Heart left ventricle (tissue), 13 donors: Measurements from ENCODE around the gene NAPB.

ENCODE experiments used
- POLR2A ChIP-seq, 2 donors: fragments of 450-650 bp; IDR thresholded peaks; one replicate each; pipeline ENCODE4 v1.6.1; 2017; ENCODE audit warnings: antibody characterized with exemption in 2 of 2, mild to moderate bottlenecking in 2 of 2, moderate library complexity in 2 of 2
- TF ChIP-seq, protein P1 (sequence below), 12 donors: fragments of 200-600 bp; sonication (generic) in 4 of 12; IDR thresholded peaks; one replicate each; pipeline versions ENCODE4 v1.5.0 to v1.8.0; 2018 to 2022; ENCODE audit warnings: antibody characterized with exemption in 12 of 12, mild to moderate bottlenecking in 5 of 12
- donor health status: ischemic (EF 13 %, LVEDD 7.1; RV severe dilation, severe dysfunction).
- donor health status: DM: no; HTN: yes; CAD: no.
- donor health status: DM: no; HTN: no; CAD: no.
- donor health status: ischemic (EF 25% LVEDD 6.9; RV normal size, moderate dysfunction).
- donor health status: ischemic (EF 25% LVEDD 5.7; RV mildly dilated, moderate dysfunction).
- donor health status: ischemic (EF 35%, LVEDD 5.7; RV mildly dilated, moderate dysfunction).
- donor health status: nonischemic (EF 11% LVEDD 7.7; RV severe dilation, severe dysfunction).
- donor health status: DM: yes; HTN: yes; CAD: no.
- donor health status: PGD.
- donor health status: ischemic (EF 29% LVEDD 5.4; RV normal size, mild dysfunction).
- donor health status: nonischemic (EF 23%, LVEDD 6.1; RV moderate dilation, normal function).

DNA sequence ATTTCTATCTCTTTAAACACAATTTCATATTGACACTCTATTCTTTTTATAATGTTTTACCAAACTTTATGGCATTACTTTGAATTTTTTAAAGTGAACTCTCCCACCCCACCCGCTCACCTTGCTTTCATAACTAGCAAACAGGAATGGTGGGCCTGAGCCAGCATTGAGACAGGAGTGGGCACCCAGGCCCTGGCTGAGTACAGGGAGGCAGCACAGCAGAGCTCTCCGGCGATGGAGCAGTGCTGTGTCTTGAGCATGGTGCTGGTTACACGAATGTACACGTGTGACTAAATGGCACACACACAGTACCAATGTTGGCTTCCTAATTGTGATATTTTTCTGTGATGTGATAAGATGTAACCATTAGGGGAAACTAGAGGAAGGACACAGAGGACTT, 26.9 kb upstream of the NAPB start:
- TF ChIP-seq, protein P1, sequence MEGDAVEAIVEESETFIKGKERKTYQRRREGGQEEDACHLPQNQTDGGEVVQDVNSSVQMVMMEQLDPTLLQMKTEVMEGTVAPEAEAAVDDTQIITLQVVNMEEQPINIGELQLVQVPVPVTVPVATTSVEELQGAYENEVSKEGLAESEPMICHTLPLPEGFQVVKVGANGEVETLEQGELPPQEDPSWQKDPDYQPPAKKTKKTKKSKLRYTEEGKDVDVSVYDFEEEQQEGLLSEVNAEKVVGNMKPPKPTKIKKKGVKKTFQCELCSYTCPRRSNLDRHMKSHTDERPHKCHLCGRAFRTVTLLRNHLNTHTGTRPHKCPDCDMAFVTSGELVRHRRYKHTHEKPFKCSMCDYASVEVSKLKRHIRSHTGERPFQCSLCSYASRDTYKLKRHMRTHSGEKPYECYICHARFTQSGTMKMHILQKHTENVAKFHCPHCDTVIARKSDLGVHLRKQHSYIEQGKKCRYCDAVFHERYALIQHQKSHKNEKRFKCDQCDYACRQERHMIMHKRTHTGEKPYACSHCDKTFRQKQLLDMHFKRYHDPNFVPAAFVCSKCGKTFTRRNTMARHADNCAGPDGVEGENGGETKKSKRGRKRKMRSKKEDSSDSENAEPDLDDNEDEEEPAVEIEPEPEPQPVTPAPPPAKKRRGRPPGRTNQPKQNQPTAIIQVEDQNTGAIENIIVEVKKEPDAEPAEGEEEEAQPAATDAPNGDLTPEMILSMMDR (IDR thresholded peaks at IDR 0.05) = no peak
- no peak for TF ChIP-seq POLR2A (IDR thresholded peaks at IDR 0.05)
